Nephron progenitor cell (in vitro differentiated cells): Measurements from ENCODE around the gene RPS6KA2.

Source experiments
- DNase-seq: peaks from one replicate; pipeline ENCODE4 v3.0.0; 2021
- H3K27ac Mint-ChIP-seq: 2 replicates; pipeline ENCODE4 v1.8.0; 2021; ENCODE audit warnings: mild to moderate bottlenecking, moderate library complexity, mixed read lengths
- H3K27me3 Mint-ChIP-seq: 2 replicates; pipeline ENCODE4 v1.8.0; 2021; ENCODE audit warnings: mild to moderate bottlenecking, low read depth, mixed read lengths; ENCODE audit not compliant: poor library complexity
- H3K36me3 Mint-ChIP-seq: 2 replicates; pipeline ENCODE4 v1.8.0; 2021; ENCODE audit warnings: low read depth, mixed read lengths
- H3K4me1 Mint-ChIP-seq: 2 replicates; pipeline ENCODE4 v1.8.0; 2021; ENCODE audit warnings: mixed read lengths
- H3K4me3 Mint-ChIP-seq: 2 replicates; pipeline ENCODE4 v1.8.0; 2021; ENCODE audit warnings: mild to moderate bottlenecking, moderate library complexity, mixed read lengths
- H3K9me3 Mint-ChIP-seq: 2 replicates; pipeline ENCODE4 v1.8.0; 2021; ENCODE audit warnings: mild to moderate bottlenecking, moderate library complexity, mixed read lengths
- CTCF ChIP-seq: fragments of 200-600 bp; sonication (generic); IDR thresholded peaks from 2 replicates; pipeline ENCODE4 v1.5.0; 2021; ENCODE audit warnings: antibody characterized with exemption

RPS6KA2 gene

GRCh38 chr6:166411721-166412151 lies 215.3 kb downstream of the RPS6KA2 start:
- H3K27ac Mint-ChIP-seq = no peak overlapping the region
- TF ChIP-seq CTCF = no peak
- H3K27me3 Mint-ChIP-seq = peaks cover 7% of the 10 kb centered on the region
- peaks cover 10% of the 10 kb centered on the region for H3K9me3 Mint-ChIP-seq
- peaks cover 18% of the 10 kb centered on the region for H3K36me3 Mint-ChIP-seq
- H3K4me3 Mint-ChIP-seq = no peak overlapping the region
- peaks cover 20% of the 10 kb centered on the region for H3K4me1 Mint-ChIP-seq
- no peak for DNase-seq

DNA sequence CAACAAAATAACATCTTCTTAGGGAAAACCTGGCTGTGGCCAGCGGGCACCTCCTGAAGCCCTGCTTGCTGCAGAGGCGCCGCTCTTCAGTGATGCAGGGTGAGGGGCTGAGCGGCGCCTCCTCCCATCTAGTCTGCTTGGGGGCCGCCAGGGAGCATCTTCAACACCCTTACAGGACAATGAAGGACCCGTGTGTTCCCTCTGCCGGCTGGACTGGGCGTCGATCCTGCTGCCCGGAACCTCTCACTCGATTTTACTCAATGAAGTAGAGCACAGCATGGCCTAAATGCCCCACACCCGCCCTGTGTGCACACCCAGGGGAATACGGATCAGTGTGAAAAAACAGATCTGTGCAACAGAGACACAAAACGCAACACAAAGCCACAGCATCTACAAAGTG lies 215.8 kb downstream of the RPS6KA2 start:
- H3K27ac Mint-ChIP-seq = no peak overlapping the region
- H3K36me3 Mint-ChIP-seq = peaks cover 13% of the 10 kb centered on the region
- no peak for TF ChIP-seq CTCF
- peaks cover 6% of the 10 kb centered on the region for H3K27me3 Mint-ChIP-seq
- no peak overlapping the region for H3K4me3 Mint-ChIP-seq
- DNase-seq = no peak
- peaks cover 20% of the 10 kb centered on the region for H3K4me1 Mint-ChIP-seq
- H3K9me3 Mint-ChIP-seq = peaks cover 7% of the 10 kb centered on the region

DNA sequence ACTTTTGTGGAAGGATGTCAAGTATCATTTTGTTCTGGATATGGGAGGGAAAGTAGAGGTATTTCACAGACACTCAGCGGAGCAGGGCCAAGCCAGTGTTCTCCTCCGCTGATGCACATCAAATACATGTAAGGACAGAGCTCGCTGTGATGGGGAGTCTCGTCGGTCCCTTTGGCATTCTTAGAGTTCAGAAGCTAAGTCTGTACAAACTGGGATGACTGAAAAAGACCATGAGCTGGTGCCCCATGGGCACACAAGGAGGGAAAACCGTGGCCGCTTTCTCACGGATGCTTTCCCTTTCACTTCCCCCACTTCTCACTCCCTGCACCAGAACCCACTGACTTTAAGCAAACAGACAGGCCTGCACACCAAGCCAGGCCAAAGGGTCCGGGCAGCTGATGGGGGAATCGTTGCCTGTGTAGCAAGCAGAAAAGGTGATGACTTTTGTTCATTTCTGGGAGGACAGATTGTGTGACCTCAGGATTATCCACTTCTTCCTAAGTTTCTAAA lies 216.6 kb downstream of the RPS6KA2 start:
- Mint-ChIP-seq H3K4me3 (no peak overlapping the region), H3K9me3 (peaks cover 4% of the 10 kb centered on the region), H3K27ac (peak overlapping the region; percentile 8), H3K36me3 (peaks cover 5% of the 10 kb centered on the region), H3K27me3 (peaks cover 5% of the 10 kb centered on the region), H3K4me1 (peaks cover 25% of the 10 kb centered on the region)
- no peak for TF ChIP-seq CTCF
- DNase-seq = no peak

DNA sequence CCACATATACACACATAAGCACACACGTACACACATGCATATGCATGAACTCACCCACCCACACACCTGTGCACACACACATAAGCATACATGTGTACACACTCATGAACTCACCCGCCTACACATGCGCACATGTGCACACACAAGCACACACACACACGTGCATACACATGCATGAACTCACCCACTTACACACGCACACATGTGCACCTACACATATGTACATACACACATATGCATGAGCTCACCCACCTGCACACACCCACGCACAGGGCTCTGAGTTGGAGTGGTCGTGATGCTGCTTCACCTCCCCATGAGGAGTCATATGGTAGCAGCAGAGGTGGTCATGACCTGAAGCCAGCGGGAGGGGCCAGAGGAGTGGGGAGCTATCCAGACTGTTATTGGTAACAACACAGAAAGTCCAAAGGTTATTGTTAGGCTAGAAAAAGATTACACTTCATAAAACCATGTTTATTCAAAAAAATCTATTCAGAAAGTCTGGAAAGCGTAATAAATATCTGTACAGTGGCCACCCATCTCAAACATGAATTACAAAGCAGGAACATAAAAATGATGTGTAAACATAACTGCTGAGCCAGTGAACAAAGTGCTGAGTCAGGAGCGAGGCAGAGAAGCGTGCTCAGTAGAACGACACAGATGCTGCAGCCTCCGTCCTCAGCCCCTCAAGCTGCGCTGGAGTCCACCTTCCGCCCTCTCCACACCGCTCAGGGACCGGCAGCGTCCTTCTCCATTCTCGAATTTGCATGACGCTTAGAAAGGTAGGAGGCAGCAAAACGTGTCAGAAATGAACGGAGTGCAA lies 217.9 kb downstream of the RPS6KA2 start:
- no peaks in the 10 kb centered on the region for H3K9me3 Mint-ChIP-seq
- no peak for DNase-seq
- H3K4me3 Mint-ChIP-seq = no peak overlapping the region
- peak overlapping the region; percentile 45 for H3K27ac Mint-ChIP-seq
- no peaks in the 10 kb centered on the region for H3K36me3 Mint-ChIP-seq
- peaks cover 31% of the 10 kb centered on the region for H3K4me1 Mint-ChIP-seq
- H3K27me3 Mint-ChIP-seq = no peaks in the 10 kb centered on the region
- TF ChIP-seq CTCF = no peak

DNA sequence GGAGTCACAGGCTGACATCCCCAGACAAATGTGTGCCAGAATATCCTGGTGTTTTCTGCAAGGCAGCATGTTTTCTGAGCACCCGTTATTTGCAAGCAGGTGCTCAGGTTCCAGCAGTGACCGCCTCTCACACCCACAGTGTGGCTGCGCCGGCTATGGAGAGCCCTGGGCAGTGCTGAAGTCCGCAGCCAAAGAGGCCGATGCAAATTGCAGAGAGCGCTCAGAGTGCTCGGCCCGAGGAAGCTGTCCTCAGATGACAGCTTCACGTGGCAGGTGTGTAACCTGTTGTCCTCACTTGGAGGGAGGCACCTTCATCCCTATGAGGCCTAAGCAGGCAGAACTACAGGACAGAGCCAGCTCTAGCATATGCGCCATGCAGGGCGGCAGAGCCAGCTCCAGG lies 220.9 kb downstream of the RPS6KA2 start:
- Mint-ChIP-seq H3K27me3 (peaks cover 3% of the 10 kb centered on the region), H3K27ac (no peak overlapping the region), H3K4me1 (peaks cover 39% of the 10 kb centered on the region), H3K9me3 (no peaks in the 10 kb centered on the region), H3K4me3 (no peak overlapping the region), H3K36me3 (no peaks in the 10 kb centered on the region)
- no peak for DNase-seq
- no peak for TF ChIP-seq CTCF

- peak; percentile 27 for DNase-seq
- no peak overlapping the region for H3K4me3 Mint-ChIP-seq
- peaks cover 3% of the 10 kb centered on the region for H3K27me3 Mint-ChIP-seq
- no peak overlapping the region for H3K27ac Mint-ChIP-seq
- H3K9me3 Mint-ChIP-seq = no peaks in the 10 kb centered on the region
- peaks cover 36% of the 10 kb centered on the region for H3K4me1 Mint-ChIP-seq
- TF ChIP-seq CTCF = no peak
- no peaks in the 10 kb centered on the region for H3K36me3 Mint-ChIP-seq
These were observed 221.7 kb downstream of the RPS6KA2 start for GRCh38 chr6:166405386-166405785.
